Measurements from ENCODE around the gene MDM4.

Gene MDM4

Small RNA genes lying within 50 kb of the gene (small RNA-seq; reads per million reads assigned to genes)
- gene RNA5SP74 (ENCODE audit: insufficient read depth), result 877 reads per million, percentile 99 among the genes with 10 or more reads in this experiment
